ENCODE measurements around the gene GABRR1.

DNA sequence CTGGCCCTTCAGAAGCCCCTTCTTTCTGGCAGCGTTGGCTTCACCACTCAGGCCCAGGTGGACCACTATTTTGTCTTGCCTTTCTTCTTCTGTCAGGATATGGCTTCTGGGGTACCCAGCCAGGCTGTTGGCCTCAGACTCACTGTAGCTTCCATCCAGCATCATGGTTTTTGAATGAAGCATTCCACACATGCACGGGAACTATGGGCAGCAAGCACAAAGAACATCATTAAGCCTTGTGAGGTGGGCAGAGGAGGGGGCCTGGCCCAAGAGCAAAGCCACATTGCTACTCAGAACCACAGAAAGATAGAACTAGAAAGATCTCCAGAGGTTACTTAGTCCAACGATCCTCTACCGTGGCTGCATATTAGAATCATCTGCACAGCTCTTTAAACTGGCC is 40.6 kb upstream of the GABRR1 start:
- TF ChIP-seq, protein P1, sequence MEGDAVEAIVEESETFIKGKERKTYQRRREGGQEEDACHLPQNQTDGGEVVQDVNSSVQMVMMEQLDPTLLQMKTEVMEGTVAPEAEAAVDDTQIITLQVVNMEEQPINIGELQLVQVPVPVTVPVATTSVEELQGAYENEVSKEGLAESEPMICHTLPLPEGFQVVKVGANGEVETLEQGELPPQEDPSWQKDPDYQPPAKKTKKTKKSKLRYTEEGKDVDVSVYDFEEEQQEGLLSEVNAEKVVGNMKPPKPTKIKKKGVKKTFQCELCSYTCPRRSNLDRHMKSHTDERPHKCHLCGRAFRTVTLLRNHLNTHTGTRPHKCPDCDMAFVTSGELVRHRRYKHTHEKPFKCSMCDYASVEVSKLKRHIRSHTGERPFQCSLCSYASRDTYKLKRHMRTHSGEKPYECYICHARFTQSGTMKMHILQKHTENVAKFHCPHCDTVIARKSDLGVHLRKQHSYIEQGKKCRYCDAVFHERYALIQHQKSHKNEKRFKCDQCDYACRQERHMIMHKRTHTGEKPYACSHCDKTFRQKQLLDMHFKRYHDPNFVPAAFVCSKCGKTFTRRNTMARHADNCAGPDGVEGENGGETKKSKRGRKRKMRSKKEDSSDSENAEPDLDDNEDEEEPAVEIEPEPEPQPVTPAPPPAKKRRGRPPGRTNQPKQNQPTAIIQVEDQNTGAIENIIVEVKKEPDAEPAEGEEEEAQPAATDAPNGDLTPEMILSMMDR (CRISPR knock-in tag; IDR thresholded peaks at IDR 0.05): no peak
- TF ChIP-seq ZNF124 (CRISPR knock-in tag; IDR thresholded peaks at IDR 0.05): no peak
